ENCODE results near the gene MEIS2. TPM values are rescaled to one million over a fixed set of nuclear protein-coding genes. Genes with fewer than 3 reads are reported as not detected.

The MEIS2 gene
- polyA plus RNA-seq, 1 donor from 2014 or later: not detected

- no peaks in the 10 kb centered on the region for H3K4me1 Mint-ChIP-seq
- H3K4me3 Mint-ChIP-seq: no peak overlapping the region
- H3K36me3 Mint-ChIP-seq: no peaks in the 10 kb centered on the region
- H3K27me3 Mint-ChIP-seq: peaks cover 2% of the 10 kb centered on the region
- peaks cover 0 to 2% (median 0%) of the 10 kb centered on the region in 3 donors for H3K9me3 Mint-ChIP-seq
- H3K27ac Mint-ChIP-seq: peak overlapping the region in 1 of 3 donors; percentile 28
Measured at GRCh38 chr15:37037850-37038715, 62.3 kb downstream of the MEIS2 start.

DNA sequence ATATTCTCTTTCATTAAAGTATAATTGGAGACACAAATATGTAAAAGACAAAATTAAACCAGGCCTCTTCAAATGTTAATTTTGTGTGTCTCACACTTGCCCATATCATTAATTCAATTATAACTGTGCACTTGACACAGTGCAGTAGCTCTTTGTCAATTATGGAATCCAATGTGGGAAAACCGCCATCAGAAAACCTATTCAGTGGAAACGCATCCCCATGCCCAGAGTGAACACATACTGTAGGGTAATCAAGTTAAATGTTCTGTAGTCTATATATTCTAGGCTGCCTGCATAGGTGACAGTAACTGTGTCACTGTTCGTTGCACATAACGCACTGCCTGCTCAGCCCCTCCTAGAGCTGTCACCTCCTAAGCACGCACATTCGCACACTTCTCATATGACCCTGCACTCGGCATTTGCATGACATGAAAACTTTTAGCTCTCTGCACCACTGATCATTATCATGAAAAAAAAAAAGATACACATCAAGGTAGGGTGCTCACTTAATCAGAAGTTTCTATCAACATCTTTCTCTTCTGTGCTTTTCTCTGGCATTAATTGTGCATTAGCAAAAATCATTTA lies 63.2 kb downstream of the MEIS2 start:
- no peak overlapping the region for H3K27ac Mint-ChIP-seq
- H3K36me3 Mint-ChIP-seq: no peaks in the 10 kb centered on the region
- H3K4me1 Mint-ChIP-seq: no peaks in the 10 kb centered on the region
- H3K4me3 Mint-ChIP-seq: no peak overlapping the region
- H3K27me3 Mint-ChIP-seq: peaks cover 2% of the 10 kb centered on the region
- peaks cover 0 to 2% (median 0%) of the 10 kb centered on the region in 3 donors for H3K9me3 Mint-ChIP-seq

DNA sequence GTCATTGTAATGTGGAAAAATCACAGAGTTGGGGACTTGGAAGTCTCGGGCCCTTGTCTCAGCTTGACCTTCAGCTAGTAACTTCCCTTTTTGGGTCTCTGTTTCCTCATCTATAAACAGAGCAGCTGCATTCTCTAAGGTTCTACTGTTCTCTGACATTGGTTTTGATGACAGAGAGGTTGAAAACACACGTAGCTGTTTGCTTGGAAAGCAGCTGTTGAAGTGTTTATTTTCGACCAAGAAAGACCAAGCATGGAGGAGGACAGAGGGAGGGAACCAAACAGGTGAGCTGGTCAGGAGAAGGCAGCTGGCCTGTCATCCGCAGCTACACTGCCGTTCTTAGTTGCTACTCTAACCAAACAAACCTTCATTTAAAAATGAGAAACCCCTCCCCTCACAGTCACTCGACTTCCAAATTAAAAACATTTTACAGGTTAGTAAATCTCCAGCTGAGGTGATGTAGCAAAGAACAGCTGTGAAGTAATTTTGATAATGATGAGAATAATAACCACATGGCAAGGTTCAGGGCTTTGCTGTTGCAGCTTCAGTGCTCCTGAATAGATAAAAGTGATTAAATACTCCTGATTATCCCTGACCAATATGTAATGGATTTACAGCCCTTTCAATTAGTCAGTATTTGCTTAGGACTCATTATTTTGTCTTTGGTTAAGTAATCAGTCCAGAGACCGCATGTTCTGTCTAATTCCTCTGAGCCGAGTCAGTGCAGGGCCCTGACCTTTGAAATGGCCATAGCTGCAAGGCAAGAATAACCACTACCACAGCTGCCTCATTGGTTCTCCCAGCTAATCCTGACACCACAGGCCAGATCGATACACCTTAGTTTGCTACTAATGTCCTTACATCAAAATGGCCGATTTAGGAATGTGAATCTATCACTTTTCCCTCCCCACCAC lies 65.3 kb downstream of the MEIS2 start:
- peaks cover 2% of the 10 kb centered on the region for H3K27me3 Mint-ChIP-seq
- no peaks in the 10 kb centered on the region for H3K4me1 Mint-ChIP-seq
- H3K36me3 Mint-ChIP-seq: no peaks in the 10 kb centered on the region
- peaks cover 0 to 2% (median 0%) of the 10 kb centered on the region in 3 donors for H3K9me3 Mint-ChIP-seq
- H3K27ac Mint-ChIP-seq: no peak overlapping the region
- H3K4me3 Mint-ChIP-seq: no peak overlapping the region

- H3K9me3 Mint-ChIP-seq: peaks cover 0 to 2% (median 0%) of the 10 kb centered on the region in 3 donors
- H3K4me1 Mint-ChIP-seq: no peaks in the 10 kb centered on the region
Measured at GRCh38 chr15:37034392-37034791, 66.0 kb downstream of the MEIS2 start.

GRCh38 chr15:37032091-37032775 lies 68.1 kb downstream of the MEIS2 start:
- peaks cover 2% of the 10 kb centered on the region for H3K27me3 Mint-ChIP-seq

More at GRCh38 chr15:37034392-37034791, 66.0 kb downstream of the MEIS2 start:
- Mint-ChIP-seq H3K27me3 (peaks cover 2% of the 10 kb centered on the region), H3K4me3 (no peak overlapping the region), H3K36me3 (no peaks in the 10 kb centered on the region), H3K27ac (no peak overlapping the region)

DNA sequence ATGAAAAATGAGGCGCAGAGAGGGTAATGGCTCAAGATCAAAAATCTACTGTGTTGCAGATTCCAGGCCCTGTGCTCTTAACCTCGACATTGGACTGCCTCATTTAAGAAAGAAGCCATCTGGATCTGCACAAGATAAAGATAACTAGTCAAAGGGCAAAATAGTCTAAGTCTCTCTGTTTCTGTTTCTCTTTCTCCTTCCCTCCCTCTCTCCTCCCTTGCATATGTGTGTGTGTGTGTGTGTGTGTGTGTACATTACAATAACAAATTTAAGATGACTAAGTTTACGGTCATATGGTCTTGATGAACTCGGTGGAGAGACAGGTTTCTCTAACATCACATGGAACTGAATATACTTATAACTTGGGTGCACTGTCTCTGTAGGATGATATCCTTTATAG lies 69.2 kb downstream of the MEIS2 start:
- Mint-ChIP-seq H3K4me1 (no peaks in the 10 kb centered on the region), H3K27me3 (peaks cover 2% of the 10 kb centered on the region), H3K4me3 (no peak overlapping the region), H3K9me3 (peaks cover 0 to 2% (median 0%) of the 10 kb centered on the region in 3 donors), H3K27ac (no peak overlapping the region), H3K36me3 (no peaks in the 10 kb centered on the region)

More at GRCh38 chr15:37032091-37032775, 68.1 kb downstream of the MEIS2 start:
- Mint-ChIP-seq H3K4me3 (no peak overlapping the region), H3K36me3 (no peaks in the 10 kb centered on the region), H3K9me3 (peaks cover 0 to 2% (median 0%) of the 10 kb centered on the region in 3 donors), H3K27ac (no peak overlapping the region), H3K4me1 (no peaks in the 10 kb centered on the region)

DNA sequence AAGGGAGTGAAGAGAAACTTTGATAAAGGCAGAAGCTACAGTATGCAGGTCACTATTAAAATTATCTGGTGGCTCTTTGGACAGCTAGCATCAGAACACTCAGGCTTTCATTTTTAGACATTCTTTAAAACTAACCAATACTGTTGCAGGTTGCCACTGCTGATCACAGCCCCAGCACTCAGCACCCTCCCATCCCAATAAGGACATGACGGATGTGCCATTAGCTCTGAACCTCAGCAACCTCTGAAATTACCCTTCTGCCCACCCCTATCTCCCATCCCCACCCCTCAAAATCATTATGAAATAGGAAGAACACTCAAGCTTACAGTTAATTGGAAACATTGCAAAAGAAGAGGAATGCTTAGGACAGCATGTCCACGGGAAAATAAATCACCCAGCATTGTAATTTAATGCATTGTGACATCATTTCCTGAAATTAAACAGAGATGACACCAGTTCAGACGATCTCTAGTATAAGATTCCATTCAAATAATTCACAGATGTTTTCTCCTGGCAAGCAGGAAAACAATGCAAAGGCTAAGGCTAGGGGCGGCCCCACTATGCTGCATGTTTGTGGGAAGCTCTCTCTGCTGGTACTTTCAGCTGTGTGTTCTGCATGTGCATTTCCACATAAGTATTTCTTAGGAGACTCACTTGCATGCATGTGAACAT lies 71.6 kb downstream of the MEIS2 start:
- H3K36me3 Mint-ChIP-seq: no peaks in the 10 kb centered on the region
- no peak overlapping the region for H3K4me3 Mint-ChIP-seq
- H3K27me3 Mint-ChIP-seq: peaks cover under 1% of the 10 kb centered on the region
- peaks cover 0 to under 1% (median 0%) of the 10 kb centered on the region in 3 donors for H3K9me3 Mint-ChIP-seq
- H3K27ac Mint-ChIP-seq: no peak overlapping the region
- no peaks in the 10 kb centered on the region for H3K4me1 Mint-ChIP-seq

- H3K27me3 Mint-ChIP-seq: peaks cover 4% of the 10 kb centered on the region
- H3K36me3 Mint-ChIP-seq: no peaks in the 10 kb centered on the region
- no peak overlapping the region for H3K27ac Mint-ChIP-seq
- peaks cover 4 to 7% (median 7%) of the 10 kb centered on the region in 3 donors for H3K9me3 Mint-ChIP-seq
- no peak overlapping the region for H3K4me3 Mint-ChIP-seq
- no peaks in the 10 kb centered on the region for H3K4me1 Mint-ChIP-seq
Measured at GRCh38 chr15:37020852-37021251, 79.5 kb downstream of the MEIS2 start.

DNA sequence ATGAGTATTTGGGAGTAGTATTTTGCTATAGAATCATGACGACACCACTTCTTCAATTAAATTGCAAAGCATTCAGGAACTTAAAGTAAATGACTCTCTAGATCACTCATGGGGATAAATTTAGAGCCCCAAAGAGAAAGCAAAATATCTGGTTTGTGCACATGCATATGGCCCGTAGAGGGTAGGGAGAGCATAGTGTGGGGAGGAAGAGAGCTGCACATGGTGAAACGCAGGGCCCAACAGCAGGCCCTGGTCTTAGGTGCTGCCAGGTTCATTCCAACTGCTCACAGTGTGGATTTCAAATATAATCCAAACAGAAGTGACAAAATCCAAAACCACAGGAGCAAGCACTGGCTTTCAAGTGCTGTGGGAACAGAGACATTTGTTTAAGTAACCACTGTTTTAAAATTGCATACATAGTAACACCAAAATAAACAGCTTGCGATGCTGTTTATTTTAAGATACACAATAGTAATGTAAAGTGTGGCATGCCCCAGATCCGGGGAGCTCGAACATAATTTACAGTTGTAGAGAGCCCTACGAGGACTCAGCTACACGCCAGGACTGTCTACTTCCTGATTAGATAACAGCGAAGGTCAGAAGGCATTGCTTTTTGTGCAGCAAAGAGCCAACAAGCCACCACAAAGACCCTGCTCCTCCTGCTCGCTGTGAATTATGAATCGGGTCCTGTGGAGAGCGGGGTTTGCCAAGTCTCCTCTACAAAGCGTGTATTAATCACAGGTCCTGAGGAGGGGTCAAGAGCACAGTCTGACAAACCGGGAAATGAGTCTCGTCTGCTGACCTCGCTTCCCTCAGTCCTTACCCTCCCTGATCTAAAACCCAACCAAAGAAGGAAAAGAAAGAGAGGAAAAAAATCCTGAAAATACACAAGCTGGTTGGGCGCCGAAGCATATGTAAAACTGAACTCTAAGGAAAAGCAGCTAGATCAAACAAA lies 80.6 kb downstream of the MEIS2 start:
- Mint-ChIP-seq H3K36me3 (no peaks in the 10 kb centered on the region), H3K9me3 (peaks cover 4 to 7% (median 7%) of the 10 kb centered on the region in 3 donors), H3K27me3 (peaks cover 4% of the 10 kb centered on the region), H3K4me1 (no peaks in the 10 kb centered on the region), H3K4me3 (no peak overlapping the region), H3K27ac (no peak overlapping the region)

- Mint-ChIP-seq H3K4me1 (peaks cover 0 to 2% (median 0%) of the 10 kb centered on the region in 3 donors), H3K36me3 (no peaks in the 10 kb centered on the region), H3K27ac (no peak overlapping the region), H3K27me3 (peaks cover 4% of the 10 kb centered on the region), H3K4me3 (no peak overlapping the region), H3K9me3 (peaks cover 4 to 7% (median 7%) of the 10 kb centered on the region in 3 donors)
Measured at GRCh38 chr15:37017031-37017625, 83.2 kb downstream of the MEIS2 start.

GRCh38 chr15:37016231-37016630 lies 84.1 kb downstream of the MEIS2 start:
- Mint-ChIP-seq H3K4me3 (no peak overlapping the region), H3K9me3 (peaks cover 4 to 7% (median 5%) of the 10 kb centered on the region in 3 donors), H3K36me3 (no peaks in the 10 kb centered on the region), H3K27ac (no peak overlapping the region), H3K27me3 (peaks cover 3% of the 10 kb centered on the region), H3K4me1 (peaks cover 0 to 2% (median 0%) of the 10 kb centered on the region in 3 donors)

- Mint-ChIP-seq H3K27ac (no peak overlapping the region), H3K27me3 (peaks cover 1% of the 10 kb centered on the region), H3K4me3 (peak overlapping the region in 1 of 4 donors; percentile 38), H3K36me3 (no peaks in the 10 kb centered on the region), H3K9me3 (peaks cover 3 to 7% (median 3%) of the 10 kb centered on the region in 3 donors), H3K4me1 (peaks cover 0 to 2% (median 0%) of the 10 kb centered on the region in 3 donors)
Measured at GRCh38 chr15:37015451-37015850, 84.9 kb downstream of the MEIS2 start.

Measured in IgD-negative memory B cell (primary cell).